ENCODE data around the gene KIR2DL3.

The KIR2DL3 gene

DNA sequence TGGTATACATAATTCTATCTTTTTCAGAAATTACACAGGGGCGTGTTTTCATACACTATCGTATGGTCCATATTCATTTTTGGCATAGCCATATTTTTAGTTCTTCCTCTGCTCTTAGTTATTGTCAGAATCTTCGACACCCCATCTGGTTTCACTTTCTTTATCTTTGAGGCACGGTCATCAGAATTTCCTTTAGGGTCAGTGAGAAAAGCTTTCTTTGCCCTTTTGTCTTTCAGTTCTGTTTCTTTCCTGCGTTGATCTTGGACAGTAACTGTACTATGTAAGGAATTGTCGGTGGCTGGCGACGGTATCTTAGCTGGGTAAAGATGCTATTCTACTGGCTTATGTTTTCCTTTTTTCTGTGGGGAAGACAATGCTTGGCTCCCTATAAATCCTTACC lies 54.5 kb downstream of the KIR2DL3 start:
- Histone ChIP-seq H3K27ac (ENCODE audit: low read depth, low read length) (no peak overlapping the region), H3K9me2 (replicated peaks; ENCODE audit: insufficient read depth, low read length) (no peaks in the 10 kb centered on the region), H3F3A (ENCODE audit: insufficient read depth) (no peaks in the 10 kb centered on the region), H3K36me3 (ENCODE audit: low read length) (no peaks in the 10 kb centered on the region), H3K79me2 (ENCODE audit: insufficient read depth, low read length) (no peaks in the 10 kb centered on the region), H3K4me2 (ENCODE audit: low read depth, low read length, poor library complexity, severe bottlenecking) (peak overlapping the region; percentile 17), H4K20me1 (ENCODE audit: low read depth, low read length) (no peaks in the 10 kb centered on the region), H3K9ac (ENCODE audit: low read length) (no peak overlapping the region), H3K9me3 (ENCODE audit: insufficient read depth, low read length) (no peaks in the 10 kb centered on the region), H3K4me3 (ENCODE audit: insufficient read depth, low read length, poor library complexity, severe bottlenecking) (no peak overlapping the region), H3K27me3 (ENCODE audit: low read length) (no peaks in the 10 kb centered on the region), H2AFZ (ENCODE audit: low read depth, low read length, severe bottlenecking) (no peak overlapping the region)
- TF ChIP-seq, protein P1, sequence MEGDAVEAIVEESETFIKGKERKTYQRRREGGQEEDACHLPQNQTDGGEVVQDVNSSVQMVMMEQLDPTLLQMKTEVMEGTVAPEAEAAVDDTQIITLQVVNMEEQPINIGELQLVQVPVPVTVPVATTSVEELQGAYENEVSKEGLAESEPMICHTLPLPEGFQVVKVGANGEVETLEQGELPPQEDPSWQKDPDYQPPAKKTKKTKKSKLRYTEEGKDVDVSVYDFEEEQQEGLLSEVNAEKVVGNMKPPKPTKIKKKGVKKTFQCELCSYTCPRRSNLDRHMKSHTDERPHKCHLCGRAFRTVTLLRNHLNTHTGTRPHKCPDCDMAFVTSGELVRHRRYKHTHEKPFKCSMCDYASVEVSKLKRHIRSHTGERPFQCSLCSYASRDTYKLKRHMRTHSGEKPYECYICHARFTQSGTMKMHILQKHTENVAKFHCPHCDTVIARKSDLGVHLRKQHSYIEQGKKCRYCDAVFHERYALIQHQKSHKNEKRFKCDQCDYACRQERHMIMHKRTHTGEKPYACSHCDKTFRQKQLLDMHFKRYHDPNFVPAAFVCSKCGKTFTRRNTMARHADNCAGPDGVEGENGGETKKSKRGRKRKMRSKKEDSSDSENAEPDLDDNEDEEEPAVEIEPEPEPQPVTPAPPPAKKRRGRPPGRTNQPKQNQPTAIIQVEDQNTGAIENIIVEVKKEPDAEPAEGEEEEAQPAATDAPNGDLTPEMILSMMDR (IDR thresholded peaks at IDR 0.05; ENCODE audit: insufficient read depth, low read length, poor library complexity, severe bottlenecking), result no peak
- no peak for TF ChIP-seq EZH2phosphoT487 (conservative IDR thresholded peaks at IDR 0.05; ENCODE audit: low read length)

DNA sequence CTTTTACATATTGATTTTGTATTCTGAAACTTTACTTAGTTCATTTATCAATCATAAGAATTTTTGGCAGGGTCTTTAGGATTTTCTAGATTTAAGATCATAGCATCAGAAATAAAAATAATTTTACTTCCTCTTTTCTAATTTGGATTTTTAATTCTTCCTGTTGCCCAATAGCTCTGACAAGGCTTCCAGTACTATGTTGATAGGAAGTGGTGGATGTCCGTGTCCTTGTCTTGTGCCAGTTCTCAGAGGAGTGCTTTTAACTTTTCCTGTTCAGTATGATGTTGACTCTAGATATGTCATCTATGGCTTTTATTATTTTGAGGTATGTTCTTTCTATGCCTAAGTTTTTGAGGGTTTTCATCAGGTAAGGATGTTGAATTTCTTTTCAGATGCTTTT lies 57.4 kb downstream of the KIR2DL3 start:
- Histone ChIP-seq H3K9ac (ENCODE audit: low read length) (no peak overlapping the region), H3K4me2 (ENCODE audit: low read depth, low read length, poor library complexity, severe bottlenecking) (no peak overlapping the region), H3K27me3 (ENCODE audit: low read length) (no peaks in the 10 kb centered on the region), H3K9me2 (replicated peaks; ENCODE audit: insufficient read depth, low read length) (no peaks in the 10 kb centered on the region), H3K79me2 (ENCODE audit: insufficient read depth, low read length) (no peaks in the 10 kb centered on the region), H3K27ac (ENCODE audit: low read depth, low read length) (no peak overlapping the region), H3F3A (ENCODE audit: insufficient read depth) (no peaks in the 10 kb centered on the region), H3K36me3 (ENCODE audit: low read length) (no peaks in the 10 kb centered on the region), H3K4me3 (ENCODE audit: insufficient read depth, low read length, poor library complexity, severe bottlenecking) (no peak overlapping the region), H2AFZ (ENCODE audit: low read depth, low read length, severe bottlenecking) (no peak overlapping the region), H3K9me3 (ENCODE audit: insufficient read depth, low read length) (no peaks in the 10 kb centered on the region), H4K20me1 (ENCODE audit: low read depth, low read length) (no peaks in the 10 kb centered on the region)
- no peak for TF ChIP-seq EZH2phosphoT487 (conservative IDR thresholded peaks at IDR 0.05; ENCODE audit: low read length)
- TF ChIP-seq, protein P1 (IDR thresholded peaks at IDR 0.05; ENCODE audit: insufficient read depth, low read length, poor library complexity, severe bottlenecking), result no peak
